SK-N-SH treated with all-trans-retinoic acid at 6 μM for 48 hours (cell line): ENCODE measurements around the gene HRH2.

Experiments used
- ATAC-seq: fragments of 200-7000 bp; cut with Tn5 transposase; 3 replicates; pipeline ENCODE4 v1.9.1; 2020; ENCODE audit warnings: mild to moderate bottlenecking, moderate library complexity
- BACH2 ChIP-seq: fragments of 250-450 bp; sonication (Bioruptor Pico); IDR thresholded peaks from 2 replicates; pipeline ENCODE4 v1.9.0; 2021; ENCODE audit warnings: mild to moderate bottlenecking, borderline replicate concordance
- CSDC2 ChIP-seq: fragments of 250-450 bp; sonication (Bioruptor Pico); IDR thresholded peaks from 2 replicates; pipeline ENCODE4 v1.5.0; 2020; ENCODE audit warnings: mild to moderate bottlenecking, moderate library complexity
- CSRNP3 ChIP-seq: fragments of 250-450 bp; sonication (Bioruptor Pico); IDR thresholded peaks from 2 replicates; pipeline ENCODE4 v1.5.1; 2021; ENCODE audit warnings: mild to moderate bottlenecking, moderate library complexity
- ISL1 ChIP-seq: fragments of 250-450 bp; sonication (Bioruptor Pico); IDR thresholded peaks from 2 replicates; pipeline ENCODE4 v2.1.2; 2022; ENCODE audit warnings: mild to moderate bottlenecking, moderate library complexity
- OSR1 ChIP-seq: fragments of 250-450 bp; sonication (Bioruptor Pico); IDR thresholded peaks from 2 replicates; pipeline ENCODE4 v1.8.0; 2022; ENCODE audit warnings: moderate library complexity, mild to moderate bottlenecking, inconsistent platforms
- POU6F1 ChIP-seq: fragments of 250-450 bp; sonication (Bioruptor Pico); IDR thresholded peaks from 2 replicates; pipeline ENCODE4 v1.8.0; 2021; ENCODE audit warnings: low read depth, mild to moderate bottlenecking, moderate library complexity, borderline replicate concordance
- PPARA ChIP-seq: fragments of 250-450 bp; sonication (Bioruptor Pico); IDR thresholded peaks from 2 replicates; pipeline ENCODE4 v1.5.0; 2020; ENCODE audit warnings: mild to moderate bottlenecking, borderline replicate concordance
- RARB ChIP-seq: fragments of 250-450 bp; sonication (Bioruptor Pico); IDR thresholded peaks from 2 replicates; pipeline ENCODE4 v1.8.0; 2021; ENCODE audit warnings: mild to moderate bottlenecking, moderate library complexity
- SNAI2 ChIP-seq: fragments of 250-450 bp; sonication (Bioruptor Pico); IDR thresholded peaks from 2 replicates; pipeline ENCODE4 v1.5.0; 2020; ENCODE audit warnings: mild to moderate bottlenecking, moderate library complexity
- TOX ChIP-seq: fragments of 250-450 bp; sonication (Bioruptor Pico); IDR thresholded peaks from 2 replicates; pipeline ENCODE4 v1.8.0; 2021; ENCODE audit warnings: mild to moderate bottlenecking, moderate library complexity, borderline replicate concordance
- TSHZ2 ChIP-seq: fragments of 250-450 bp; sonication (Bioruptor Pico); IDR thresholded peaks from 2 replicates; pipeline ENCODE4 v1.5.0; 2020; ENCODE audit warnings: mild to moderate bottlenecking, moderate library complexity
- ZFP3 ChIP-seq: fragments of 250-450 bp; sonication (Bioruptor Pico); IDR thresholded peaks from 2 replicates; pipeline ENCODE4 v1.5.0; 2020; ENCODE audit warnings: mild to moderate bottlenecking, moderate library complexity
- ZFP30 ChIP-seq: fragments of 450-650 bp; formaldehyde crosslinking; IDR thresholded peaks from 2 replicates; pipeline ENCODE4 v1.5.0; 2022; ENCODE audit warnings: mild to moderate bottlenecking, moderate library complexity
- ZNF565 ChIP-seq: fragments of 450-650 bp; formaldehyde crosslinking; conservative IDR thresholded peaks from 2 replicates; pipeline ENCODE4 v1.5.0; 2020; ENCODE audit warnings: low read depth, mild to moderate bottlenecking, moderate library complexity
- ZNF8 ChIP-seq: fragments of 450-650 bp; formaldehyde crosslinking; IDR thresholded peaks from 2 replicates; pipeline ENCODE4 v1.5.0; 2020; ENCODE audit warnings: mild to moderate bottlenecking, moderate library complexity

HRH2 gene

GRCh38 chr5:175658299-175659145 is 651 bp downstream of the HRH2 start:
- no peak for TF ChIP-seq PPARA (CRISPR knock-in tag)
- TF ChIP-seq ZFP30 (CRISPR knock-in tag) = no peak
- TF ChIP-seq RARB (CRISPR knock-in tag) = no peak
- TF ChIP-seq POU6F1 = no peak
- TF ChIP-seq ZFP3 (CRISPR knock-in tag) = no peak
- no peak for TF ChIP-seq ZNF8
- no peak for ATAC-seq

GRCh38 chr5:175659546-175660253 is 1.8 kb downstream of the HRH2 start:
- no peak for ATAC-seq
- TF ChIP-seq CSDC2 = no peak
- TF ChIP-seq TOX (CRISPR knock-in tag) = no peak
- no peak for TF ChIP-seq TSHZ2 (CRISPR knock-in tag)
- no peak for TF ChIP-seq ISL1 (CRISPR knock-in tag)
- TF ChIP-seq ZFP3 (CRISPR knock-in tag) = no peak

GRCh38 chr5:175663186-175664184 is 5.6 kb downstream of the HRH2 start:
- ATAC-seq = no peak
- no peak for TF ChIP-seq RARB (CRISPR knock-in tag)
- TF ChIP-seq SNAI2 (CRISPR knock-in tag) = no peak
- no peak for TF ChIP-seq ZNF8
- TF ChIP-seq BACH2 (CRISPR knock-in tag) = no peak
- no peak for TF ChIP-seq ISL1 (CRISPR knock-in tag)
- no peak for TF ChIP-seq OSR1 (CRISPR knock-in tag)
- no peak for TF ChIP-seq ZNF565 (CRISPR knock-in tag)
- TF ChIP-seq TSHZ2 (CRISPR knock-in tag) = no peak
- no peak for TF ChIP-seq ZFP30 (CRISPR knock-in tag)

GRCh38 chr5:175664723-175665122 is 6.9 kb downstream of the HRH2 start:
- no peak for ATAC-seq
- TF ChIP-seq ZFP3 (CRISPR knock-in tag) (no peak), CSRNP3 (CRISPR knock-in tag) (no peak), OSR1 (CRISPR knock-in tag) (no peak), ZNF565 (CRISPR knock-in tag) (no peak), POU6F1 (no peak), TSHZ2 (CRISPR knock-in tag) (no peak)
